Left cardiac atrium (tissue), 4 donors: Measurements from ENCODE around the gene SVIL. TPM values are rescaled to one million over a fixed set of nuclear protein-coding genes. Genes with fewer than 3 reads are reported as not detected.
"Not testable (repeated sequence)": the region's sequence is repeated elsewhere in the genome, so short reads cannot be mapped to it uniquely, and the experiment has no call there.

ENCODE experiments used
- ATAC-seq, 2 donors: fragments of 200-7000 bp; cut with Tn5 transposase; one replicate each; pipeline ENCODE4 v1.9.1; 2020; ENCODE audit warnings: mild to moderate bottlenecking in 2 of 2, moderate library complexity in 2 of 2
- DNase-seq: peaks from one replicate; pipeline ENCODE4 v3.0.0-alpha.2; 2020
- intact Hi-C, 2 donors: fragments of 100-400 bp; cut with DNase I; formaldehyde crosslinking; loops; one replicate each; pipeline versions ENCODE4 v1.14.1 to v1.15.1; 2022 to 2023
- total RNA-seq, 2 donors: library from RNA; stranded (reverse); fragmentation: NEBNext Ultra II Directional; extraction: Animal tissue kit (Norgen Biotek cat#: 25700); gene quantifications; one replicate each; pipeline ENCODE4 v1.2.1, GENCODE V29; 2021
- donor health status: DM: no; HTN: yes; CAD: no.
- donor health status: DM: no; HTN: yes; CAD: no; lungs with severe emphysema.
- donor health status: DM: yes; HTN: yes; CAD: no.
- donor health status: Dilated cardiomyopathy.

Gene SVIL
- total RNA-seq, 2 donors from 2014 or later = 203 to 250 TPM

- ATAC-seq = no peak
- intact Hi-C loops = loop anchor here in 1 of 2 donors (10.0 kb wide), 1 partner anchor 47 kb away; no protein-coding TSS in a partner anchor
- no peak for DNase-seq
Observed at GRCh38 chr10:29537799-29538198, 97.0 kb downstream of the SVIL start.

GRCh38 chr10:29536691-29537090 is 98.1 kb downstream of the SVIL start:
- intact Hi-C loops = loop anchor here in 1 of 2 donors (10.0 kb wide), 1 partner anchor 48 kb away; no protein-coding TSS in a partner anchor
- DNase-seq, ATAC-seq: not testable (repeated sequence)

- DNase-seq (no peak), ATAC-seq (peak; percentile 9 to 33)
- intact Hi-C loops = loop anchor here in 1 of 2 donors (10.0 kb wide), 1 partner anchor 49 kb away; no protein-coding TSS in a partner anchor
Observed at GRCh38 chr10:29535778-29536453, 98.9 kb downstream of the SVIL start.

- DNase-seq = peak; percentile 70
Observed at GRCh38 chr10:29535012-29535777, 99.6 kb downstream of the SVIL start.

GRCh38 chr10:29534590-29534989 is 100.2 kb downstream of the SVIL start:
- no peak for DNase-seq
- no peak for ATAC-seq
- intact Hi-C loops = loop anchor here in 1 of 2 donors (10.0 kb wide), 1 partner anchor 50 kb away; no protein-coding TSS in a partner anchor

More at GRCh38 chr10:29535012-29535777, 99.6 kb downstream of the SVIL start:
- ATAC-seq = peak; percentile 62 to 83
- intact Hi-C loops = loop anchor here in 1 of 2 donors (10.0 kb wide), 1 partner anchor 50 kb away; no protein-coding TSS in a partner anchor

GRCh38 chr10:29533696-29534285 is 101.0 kb downstream of the SVIL start:
- no peak for ATAC-seq
- intact Hi-C loops = loop anchor here in 1 of 2 donors (10.0 kb wide), 1 partner anchor 51 kb away; no protein-coding TSS in a partner anchor
- DNase-seq = no peak

GRCh38 chr10:29533046-29533445 is 101.7 kb downstream of the SVIL start:
- intact Hi-C loops = loop anchor here in 1 of 2 donors (10.0 kb wide), 1 partner anchor 52 kb away; no protein-coding TSS in a partner anchor
- DNase-seq = no peak

GRCh38 chr10:29532256-29532878 is 102.4 kb downstream of the SVIL start:
- no peak for ATAC-seq
- no peak for DNase-seq
- intact Hi-C loops = loop anchor here in 1 of 2 donors (10.0 kb wide), 1 partner anchor 52 kb away; no protein-coding TSS in a partner anchor

More at GRCh38 chr10:29533046-29533445, 101.7 kb downstream of the SVIL start:
- no peak for ATAC-seq

- DNase-seq = no peak
- no peak for ATAC-seq
- intact Hi-C loops = loop anchor here in 1 of 2 donors (10.0 kb wide), 1 partner anchor 54 kb away; no protein-coding TSS in a partner anchor
Observed at GRCh38 chr10:29530112-29530976, 104.4 kb downstream of the SVIL start.

- no peak for DNase-seq
- no peak for ATAC-seq
- intact Hi-C loops = no loop called here
Observed at GRCh38 chr10:29529146-29529545, 105.6 kb downstream of the SVIL start.

GRCh38 chr10:29525762-29526161 is 109.0 kb downstream of the SVIL start:
- intact Hi-C loops = no loop called here
- no peak for DNase-seq
- peak; percentile 50 to 58 for ATAC-seq

GRCh38 chr10:29524720-29525119 is 110.1 kb downstream of the SVIL start:
- ATAC-seq (no peak), DNase-seq (no peak)
- intact Hi-C loops = no loop called here

- intact Hi-C loops = no loop called here
- DNase-seq (no peak), ATAC-seq (no peak)
Observed at GRCh38 chr10:29524294-29524693, 110.5 kb downstream of the SVIL start.

GRCh38 chr10:29522918-29523317 is 111.9 kb downstream of the SVIL start:
- DNase-seq (no peak), ATAC-seq (no peak)
- intact Hi-C loops = no loop called here

- ATAC-seq (peak in 1 of 2 donors; percentile 32), DNase-seq (no peak)
- intact Hi-C loops = no loop called here
Observed at GRCh38 chr10:29522061-29522855, 112.5 kb downstream of the SVIL start.

- DNase-seq (no peak), ATAC-seq (no peak)
- intact Hi-C loops = loop anchor here in 1 of 2 donors (10.0 kb wide), 1 partner anchor 205 kb away; no protein-coding TSS in a partner anchor
Observed at GRCh38 chr10:29519659-29520058, 115.1 kb downstream of the SVIL start.

- ATAC-seq (peak in 1 of 2 donors; percentile 12), DNase-seq (no peak)
- intact Hi-C loops = loop anchor here in 1 of 2 donors (10.0 kb wide), 1 partner anchor 207 kb away; no protein-coding TSS in a partner anchor
Observed at GRCh38 chr10:29517352-29517923, 117.3 kb downstream of the SVIL start.
